SK-N-SH treated with all-trans-retinoic acid at 6 μM for 48 hours (cell line): ENCODE measurements around the gene GOLGA5.

ENCODE experiments used
- GLIS3 ChIP-seq: fragments of 250-450 bp; sonication (Bioruptor Pico); IDR thresholded peaks from 2 replicates; pipeline ENCODE4 v1.5.0; 2020; ENCODE audit warnings: mild to moderate bottlenecking, moderate library complexity
- ZFP3 ChIP-seq: fragments of 250-450 bp; sonication (Bioruptor Pico); IDR thresholded peaks from 2 replicates; pipeline ENCODE4 v1.5.0; 2020; ENCODE audit warnings: mild to moderate bottlenecking, moderate library complexity

GRCh38 chr14:92883066-92883465 lies 89.0 kb downstream of the GOLGA5 start:
- TF ChIP-seq ZFP3 (CRISPR knock-in tag), result no peak
- no peak for TF ChIP-seq GLIS3 (CRISPR knock-in tag)
